ENCODE data around the gene TEKTIP1. TPM values are rescaled to one million over a fixed set of nuclear protein-coding genes. Genes with fewer than 3 reads are reported as not detected.
A peak's percentile ranks its signal among the peaks of the same experiment; 100 is the strongest.

TEKTIP1 gene
- total RNA-seq, 1 donor from 2014 or later: not detected

DNA sequence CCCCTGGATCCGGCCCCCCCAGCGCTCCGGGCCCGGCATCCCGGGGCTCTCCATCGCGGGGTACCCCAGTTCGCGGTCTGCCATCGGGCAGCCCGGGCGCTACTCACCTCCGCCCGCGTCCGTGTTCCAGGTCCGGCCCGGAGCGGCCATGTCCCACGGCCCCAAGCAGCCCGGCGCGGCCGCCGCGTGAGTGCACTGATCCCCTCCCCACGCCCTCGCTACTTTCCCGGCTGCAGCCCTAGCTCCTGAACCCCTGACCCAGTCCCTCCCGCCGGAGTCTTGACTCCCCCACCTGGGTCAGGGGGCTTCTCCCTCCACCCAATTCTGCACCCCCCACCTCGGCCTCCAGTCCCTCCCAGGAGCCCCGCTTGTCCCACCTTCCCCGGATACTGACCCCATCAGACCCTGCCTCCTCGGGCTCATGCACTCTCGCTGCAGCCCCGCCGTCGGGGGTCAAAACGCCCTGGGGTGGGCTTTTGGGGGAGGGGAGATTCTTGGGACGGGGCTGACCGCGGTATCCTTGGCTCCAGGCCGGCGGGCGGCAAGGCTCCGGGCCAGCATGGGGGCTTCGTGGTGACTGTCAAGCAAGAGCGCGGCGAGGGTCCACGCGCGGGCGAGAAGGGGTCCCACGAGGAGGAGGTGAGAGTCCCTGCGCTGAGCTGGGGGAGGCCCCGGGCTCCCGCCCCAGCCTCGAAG is 34.3 kb downstream of the TEKTIP1 start:
- no peak for FAIRE-seq
- H3K36me3 ChIP-seq (ENCODE audit: control insufficient read depth, insufficient read depth, low read length): peaks cover 6% of the 10 kb centered on the region
- TF ChIP-seq CTCF (IDR thresholded peaks at IDR 0.05; ENCODE audit: insufficient read depth, low read length, severe bottlenecking): no peak

GRCh38 chr19:3573858-3574637 is 35.1 kb downstream of the TEKTIP1 start:
- no peak for TF ChIP-seq CTCF (IDR thresholded peaks at IDR 0.05; ENCODE audit: insufficient read depth, low read length, severe bottlenecking)
- FAIRE-seq (no peak), DNase-seq (ENCODE audit: low read depth) (peak; percentile 90)
- peaks cover 8% of the 10 kb centered on the region for H3K36me3 ChIP-seq (ENCODE audit: control insufficient read depth, insufficient read depth, low read length)
- H3K4me3 ChIP-seq (ENCODE audit: low read depth, low read length): peak overlapping the region; percentile 92
- no peaks in the 10 kb centered on the region for H3K27me3 ChIP-seq (ENCODE audit: control insufficient read depth, insufficient read depth, low read length)

More for the DNA sequence above, 34.3 kb downstream of the TEKTIP1 start:
- H3K4me3 ChIP-seq (ENCODE audit: low read depth, low read length): peak overlapping the region; percentile 92
- no peaks in the 10 kb centered on the region for H3K27me3 ChIP-seq (ENCODE audit: control insufficient read depth, insufficient read depth, low read length)
- DNase-seq (ENCODE audit: low read depth): no peak

DNA sequence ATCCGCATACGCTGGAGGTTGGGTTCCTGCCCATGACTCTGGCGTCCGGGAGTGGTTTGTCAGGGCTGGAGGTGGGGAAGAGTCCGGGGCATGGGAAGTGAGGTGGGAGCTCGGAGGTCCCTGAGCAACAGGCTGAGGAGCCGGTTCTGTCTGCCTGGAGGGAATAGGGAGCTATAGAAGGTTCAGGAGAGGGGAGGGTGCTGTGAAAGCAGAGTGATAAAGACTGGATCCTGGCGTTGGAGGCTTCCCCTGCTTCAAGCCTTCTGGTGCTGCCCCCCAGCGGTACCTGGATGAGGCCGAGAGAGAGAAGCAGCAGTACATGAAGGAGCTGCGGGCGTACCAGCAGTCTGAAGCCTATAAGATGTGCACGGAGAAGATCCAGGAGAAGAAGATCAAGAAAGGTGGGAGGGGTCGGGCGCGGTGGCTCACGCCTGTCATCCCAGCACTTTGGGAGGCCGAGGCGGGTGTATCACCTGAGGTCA is 36.3 kb downstream of the TEKTIP1 start:
- TF ChIP-seq CTCF (IDR thresholded peaks at IDR 0.05; ENCODE audit: insufficient read depth, low read length, severe bottlenecking): peak; percentile 33
- no peak for FAIRE-seq
- DNase-seq (ENCODE audit: low read depth): no peak
- Histone ChIP-seq H3K36me3 (ENCODE audit: control insufficient read depth, insufficient read depth, low read length) (peaks cover 8% of the 10 kb centered on the region), H3K27me3 (ENCODE audit: control insufficient read depth, insufficient read depth, low read length) (no peaks in the 10 kb centered on the region), H3K4me3 (ENCODE audit: low read depth, low read length) (no peak overlapping the region)

DNA sequence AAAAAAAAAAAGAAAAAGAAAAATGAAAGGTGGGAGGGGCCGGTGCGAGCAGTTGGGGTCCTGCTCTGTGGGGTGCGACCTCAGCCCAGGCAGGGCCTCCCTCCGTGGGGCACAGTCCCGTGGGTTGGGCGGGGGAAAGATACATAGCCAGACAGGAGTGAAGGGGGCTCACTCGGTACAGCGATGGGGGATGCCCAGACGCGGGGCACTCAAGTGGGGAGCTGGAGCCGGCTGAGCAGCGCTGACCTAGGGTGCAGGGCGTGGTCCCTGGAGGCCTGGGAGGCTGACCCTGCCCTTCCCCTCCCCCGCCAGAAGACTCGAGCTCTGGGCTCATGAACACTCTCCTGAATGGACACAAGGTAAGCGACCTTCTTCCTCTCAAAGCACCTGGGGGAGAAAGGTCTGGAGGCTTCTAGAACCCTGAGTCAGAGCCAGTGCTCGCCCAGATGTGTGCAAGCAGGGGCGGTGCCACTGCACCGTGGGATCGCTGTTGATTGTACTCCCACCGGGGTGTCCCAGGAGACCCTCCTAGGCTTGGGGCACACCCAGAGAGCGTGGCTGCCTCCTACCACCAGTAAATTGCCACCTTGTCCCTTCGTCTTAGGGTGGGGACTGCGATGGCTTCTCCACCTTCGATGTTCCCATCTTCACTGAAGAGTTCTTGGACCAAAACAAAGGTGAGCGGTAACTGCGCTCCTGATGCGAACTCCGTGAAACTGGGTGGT is 37.1 kb downstream of the TEKTIP1 start:
- no peaks in the 10 kb centered on the region for H3K27me3 ChIP-seq (ENCODE audit: control insufficient read depth, insufficient read depth, low read length)
- FAIRE-seq (no peak), DNase-seq (ENCODE audit: low read depth) (no peak)
- H3K4me3 ChIP-seq (ENCODE audit: low read depth, low read length): no peak overlapping the region
- no peak for TF ChIP-seq CTCF (IDR thresholded peaks at IDR 0.05; ENCODE audit: insufficient read depth, low read length, severe bottlenecking)
- peaks cover 8% of the 10 kb centered on the region for H3K36me3 ChIP-seq (ENCODE audit: control insufficient read depth, insufficient read depth, low read length)

DNA sequence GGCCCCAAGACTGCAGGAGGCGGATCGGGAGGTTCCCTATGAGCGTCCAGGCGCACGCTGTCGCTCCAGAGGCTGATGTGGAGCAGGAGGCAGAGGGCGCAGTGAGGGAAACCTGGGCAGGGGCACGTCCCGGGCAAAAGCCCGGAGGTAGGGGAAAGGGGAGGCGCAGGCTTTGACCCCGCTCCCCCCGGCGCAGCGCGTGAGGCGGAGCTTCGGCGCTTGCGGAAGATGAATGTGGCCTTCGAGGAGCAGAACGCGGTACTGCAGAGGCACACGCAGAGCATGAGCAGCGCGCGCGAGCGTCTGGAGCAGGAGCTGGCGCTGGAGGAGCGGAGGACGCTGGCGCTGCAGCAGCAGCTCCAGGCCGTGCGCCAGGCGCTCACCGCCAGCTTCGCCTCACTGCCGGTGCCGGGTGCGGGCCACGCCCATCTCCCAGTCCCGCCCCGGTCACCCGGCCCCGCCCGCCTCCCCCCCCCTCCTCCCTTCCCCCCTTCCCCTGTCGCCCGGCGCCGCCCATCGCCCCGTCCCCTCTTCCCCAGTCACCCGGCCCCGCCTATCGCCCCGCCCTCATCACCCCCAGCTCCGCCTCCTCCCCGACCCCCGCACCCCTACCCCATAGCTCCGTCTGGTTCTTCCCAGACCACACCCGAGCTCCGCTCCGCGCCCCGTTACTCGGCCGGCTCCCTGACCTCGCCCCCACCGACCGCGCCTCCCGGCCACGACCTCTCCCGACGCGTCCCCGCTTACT is 37.9 kb downstream of the TEKTIP1 start:
- FAIRE-seq (no peak), DNase-seq (ENCODE audit: low read depth) (no peak)
- Histone ChIP-seq H3K36me3 (ENCODE audit: control insufficient read depth, insufficient read depth, low read length) (peaks cover 8% of the 10 kb centered on the region), H3K4me3 (ENCODE audit: low read depth, low read length) (peak overlapping the region; percentile 10), H3K27me3 (ENCODE audit: control insufficient read depth, insufficient read depth, low read length) (no peaks in the 10 kb centered on the region)
- no peak for TF ChIP-seq CTCF (IDR thresholded peaks at IDR 0.05; ENCODE audit: insufficient read depth, low read length, severe bottlenecking)

All from bronchial epithelial cell (primary cell).